Activated T-cell treated with anti-CD3 and anti-CD28 coated beads, Interleukin-2, amount 50 U/mL, for 4 hours (primary cell): ENCODE measurements around the gene STUM. TPM values are rescaled to one million over a fixed set of nuclear protein-coding genes. Genes with fewer than 3 reads are reported as not detected.
"Not testable (repeated sequence)": the region's sequence is repeated elsewhere in the genome, so short reads cannot be mapped to it uniquely, and the experiment has no call there.

Source experiments
- ATAC-seq, 2 donors: fragments of 200-7000 bp; cut with Tn5 transposase; one replicate each; pipeline ENCODE4 v1.10.0; 2021
- DNase-seq: peaks from one replicate; pipeline ENCODE4 v3.0.0-alpha.2; 2020
- H3K27me3 Mint-ChIP-seq: one replicate; pipeline ENCODE4 v1.8.0; 2021; ENCODE audit warnings: low read depth, mixed read lengths
- H3K36me3 Mint-ChIP-seq: one replicate; pipeline ENCODE4 v1.8.0; 2022; ENCODE audit warnings: mixed read lengths; ENCODE audit not compliant: insufficient read depth
- H3K4me1 Mint-ChIP-seq: one replicate; pipeline ENCODE4 v1.8.0; 2021; ENCODE audit warnings: low read depth, mixed read lengths
- H3K4me3 Mint-ChIP-seq: one replicate; pipeline ENCODE4 v1.8.0; 2021; ENCODE audit warnings: mild to moderate bottlenecking, moderate library complexity, mixed read lengths
- H3K9me3 Mint-ChIP-seq: one replicate; pipeline ENCODE4 v1.8.0; 2021; ENCODE audit warnings: mixed read lengths
- total RNA-seq, 3 donors: library from RNA; stranded (reverse); gene quantifications; one replicate each; pipeline ENCODE4 v1.2.1, GENCODE V29; 2021

Gene STUM
- total RNA-seq, 3 donors from 2014 or later, result not detected

DNA sequence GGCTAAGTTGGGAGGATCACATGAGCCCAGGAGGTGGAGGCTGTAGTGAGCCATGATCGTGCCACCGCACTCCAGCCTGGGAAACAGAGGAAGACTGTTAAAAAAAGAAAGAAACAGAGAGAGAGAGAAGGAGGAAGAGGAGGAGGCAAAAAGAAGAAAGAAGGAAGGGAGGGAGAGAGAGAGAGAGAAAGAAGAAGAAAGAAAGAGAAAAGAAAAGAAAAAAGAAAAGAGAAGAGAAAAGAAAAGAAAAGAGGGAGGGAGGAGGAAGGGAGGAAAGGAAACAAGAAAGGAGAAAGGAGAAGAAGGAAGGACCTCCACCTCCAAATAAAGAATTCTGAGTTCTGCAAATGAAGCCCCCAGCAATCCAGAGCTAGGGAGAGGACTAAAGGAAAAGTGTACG, 82.0 kb downstream of the STUM start:
- peaks cover 11% of the 10 kb centered on the region for H3K36me3 Mint-ChIP-seq
- peaks cover 63% of the 10 kb centered on the region for H3K4me1 Mint-ChIP-seq
- H3K4me3 Mint-ChIP-seq, result no peak overlapping the region
- ATAC-seq (no peak), DNase-seq (no peak)
- H3K27me3 Mint-ChIP-seq, result no peaks in the 10 kb centered on the region
- H3K9me3 Mint-ChIP-seq, result no peaks in the 10 kb centered on the region

DNA sequence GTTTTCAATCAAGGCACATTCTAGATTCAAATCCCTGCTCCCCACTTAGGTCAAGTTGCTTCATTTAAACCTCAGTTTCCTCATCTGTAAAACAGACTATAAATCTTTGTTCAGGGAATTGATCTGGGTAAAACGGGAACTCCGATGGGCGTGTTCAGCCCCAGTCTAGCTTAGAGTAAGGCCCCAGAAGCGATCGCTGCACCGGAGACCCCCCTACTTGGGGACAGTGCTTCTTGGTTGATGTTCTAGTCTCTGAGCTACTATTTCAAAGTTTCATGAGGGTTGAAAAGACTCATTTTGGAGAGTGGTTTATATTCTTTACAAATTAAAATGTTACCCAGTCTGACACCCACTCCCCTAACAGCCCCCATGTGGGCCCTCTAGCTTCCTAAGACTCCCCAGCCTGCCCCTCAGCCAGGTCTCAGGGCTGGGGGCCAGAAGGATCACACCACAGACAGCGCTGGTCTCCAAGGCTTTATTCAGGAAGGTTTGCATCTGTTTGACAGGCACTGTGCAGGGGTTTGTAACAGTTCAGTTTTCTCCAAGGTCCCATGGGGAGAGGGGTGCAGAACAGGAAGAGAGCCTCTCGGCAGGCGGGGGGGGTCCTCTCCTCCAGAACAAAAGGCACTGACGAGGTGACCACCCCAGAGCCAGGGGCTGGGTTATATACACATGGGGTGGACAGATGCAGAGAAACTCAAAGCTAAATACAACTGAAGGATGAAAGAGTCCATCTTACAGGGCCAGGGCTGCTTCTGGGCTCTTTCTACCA, 82.9 kb downstream of the STUM start:
- DNase-seq (no peak), ATAC-seq (no peak)
- Mint-ChIP-seq H3K27me3 (no peaks in the 10 kb centered on the region), H3K9me3 (no peaks in the 10 kb centered on the region), H3K4me1 (peaks cover 65% of the 10 kb centered on the region), H3K4me3 (no peak overlapping the region), H3K36me3 (peaks cover 10% of the 10 kb centered on the region)

DNA sequence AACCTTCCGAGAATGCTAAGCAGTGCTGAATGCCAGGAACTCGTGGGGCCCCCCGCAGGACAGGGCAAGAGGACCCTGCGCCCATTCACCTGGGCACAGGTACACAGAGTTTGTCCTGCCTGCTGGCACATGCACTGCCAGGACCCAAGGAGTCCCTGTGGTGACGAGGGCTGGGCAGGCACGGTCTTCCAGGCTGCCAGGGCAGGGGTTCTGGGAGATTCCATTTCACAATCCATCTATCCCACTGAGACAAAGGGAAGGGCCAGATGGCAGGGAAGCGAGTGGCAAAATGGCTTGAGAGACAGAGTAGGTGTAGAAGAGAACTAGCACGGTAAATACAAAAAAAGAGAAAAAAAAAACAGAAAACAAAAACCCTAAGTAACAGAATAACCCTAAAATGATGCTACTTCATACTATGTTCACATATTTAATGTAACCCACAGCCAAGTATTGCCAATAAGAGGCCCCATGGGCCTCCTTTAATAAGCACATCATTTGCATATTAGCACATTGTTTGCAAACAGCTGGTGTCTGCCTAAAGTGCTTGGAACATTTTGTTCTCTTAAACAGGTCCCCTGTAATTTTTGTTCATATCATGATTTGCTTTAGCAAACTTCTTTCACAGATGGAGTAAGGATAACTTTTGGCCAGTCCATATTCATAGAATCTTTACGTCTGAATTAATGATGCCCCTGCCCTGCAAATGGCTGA, 83.8 kb downstream of the STUM start:
- ATAC-seq, result no peak
- H3K36me3 Mint-ChIP-seq, result peaks cover 16% of the 10 kb centered on the region
- peaks cover 65% of the 10 kb centered on the region for H3K4me1 Mint-ChIP-seq
- H3K4me3 Mint-ChIP-seq, result no peak overlapping the region
- no peaks in the 10 kb centered on the region for H3K27me3 Mint-ChIP-seq
- no peaks in the 10 kb centered on the region for H3K9me3 Mint-ChIP-seq
- DNase-seq, result no peak

DNA sequence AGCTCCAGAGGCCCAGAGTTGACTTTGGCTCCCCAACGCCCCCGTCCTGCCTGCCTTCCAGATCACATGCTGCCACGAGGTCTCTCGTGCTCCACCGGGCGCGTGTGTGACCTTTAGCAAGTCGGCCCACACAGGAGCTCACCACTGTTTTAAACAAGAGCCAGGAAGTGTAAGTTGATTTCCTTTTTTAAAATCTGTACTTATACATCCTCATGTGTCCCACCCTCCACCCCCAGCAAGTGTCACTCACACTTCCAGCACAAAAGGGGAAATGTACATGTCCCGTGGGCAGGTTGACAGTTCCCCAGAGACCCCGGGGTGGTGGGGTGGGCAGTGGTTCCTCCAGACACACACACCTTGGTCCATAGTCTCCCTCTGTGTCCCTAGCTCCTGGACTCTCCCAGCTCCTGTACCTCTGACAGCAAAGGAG, 84.4 kb downstream of the STUM start:
- peaks cover 59% of the 10 kb centered on the region for H3K4me1 Mint-ChIP-seq
- peak; percentile 54 for DNase-seq
- no peak for ATAC-seq
- no peaks in the 10 kb centered on the region for H3K9me3 Mint-ChIP-seq
- no peak overlapping the region for H3K4me3 Mint-ChIP-seq
- peaks cover 20% of the 10 kb centered on the region for H3K36me3 Mint-ChIP-seq
- no peaks in the 10 kb centered on the region for H3K27me3 Mint-ChIP-seq

- no peak for DNase-seq
These were observed 85.1 kb downstream of the STUM start for GRCh38 chr1:226633541-226634165.

GRCh38 chr1:226634166-226634588, 85.6 kb downstream of the STUM start:
- H3K36me3 Mint-ChIP-seq, result peaks cover 24% of the 10 kb centered on the region
- no peaks in the 10 kb centered on the region for H3K27me3 Mint-ChIP-seq
- peaks cover 54% of the 10 kb centered on the region for H3K4me1 Mint-ChIP-seq
- ATAC-seq, result peak; percentile 75 to 84
- DNase-seq, result peak; percentile 84
- no peaks in the 10 kb centered on the region for H3K9me3 Mint-ChIP-seq
- H3K4me3 Mint-ChIP-seq, result no peak overlapping the region

More at GRCh38 chr1:226633541-226634165, 85.1 kb downstream of the STUM start:
- Mint-ChIP-seq H3K4me1 (peaks cover 54% of the 10 kb centered on the region), H3K4me3 (no peak overlapping the region), H3K27me3 (no peaks in the 10 kb centered on the region), H3K9me3 (no peaks in the 10 kb centered on the region), H3K36me3 (peaks cover 22% of the 10 kb centered on the region)
- no peak for ATAC-seq

GRCh38 chr1:226634611-226635246, 86.2 kb downstream of the STUM start:
- peaks cover 28% of the 10 kb centered on the region for H3K36me3 Mint-ChIP-seq
- no peaks in the 10 kb centered on the region for H3K9me3 Mint-ChIP-seq
- DNase-seq (no peak), ATAC-seq (no peak)
- H3K4me1 Mint-ChIP-seq, result peaks cover 54% of the 10 kb centered on the region
- no peaks in the 10 kb centered on the region for H3K27me3 Mint-ChIP-seq
- H3K4me3 Mint-ChIP-seq, result peak overlapping the region; percentile 50

- Mint-ChIP-seq H3K27me3 (no peaks in the 10 kb centered on the region), H3K4me3 (peak overlapping the region; percentile 50), H3K36me3 (peaks cover 28% of the 10 kb centered on the region), H3K4me1 (peaks cover 56% of the 10 kb centered on the region), H3K9me3 (no peaks in the 10 kb centered on the region)
- peak; percentile 41 to 57 for ATAC-seq
- peak; percentile 43 for DNase-seq
These were observed 86.9 kb downstream of the STUM start for GRCh38 chr1:226635456-226635941.

- DNase-seq, result no peak
- ATAC-seq, result no peak
- Mint-ChIP-seq H3K27me3 (no peaks in the 10 kb centered on the region), H3K4me1 (peaks cover 57% of the 10 kb centered on the region), H3K4me3 (no peak overlapping the region), H3K9me3 (no peaks in the 10 kb centered on the region), H3K36me3 (peaks cover 29% of the 10 kb centered on the region)
These were observed 88.2 kb downstream of the STUM start for GRCh38 chr1:226636847-226637096.

- peaks cover 55% of the 10 kb centered on the region for H3K4me1 Mint-ChIP-seq
- H3K4me3 Mint-ChIP-seq, result no peak overlapping the region
- no peaks in the 10 kb centered on the region for H3K27me3 Mint-ChIP-seq
- peaks cover 27% of the 10 kb centered on the region for H3K36me3 Mint-ChIP-seq
- DNase-seq (no peak), ATAC-seq (no peak)
- no peaks in the 10 kb centered on the region for H3K9me3 Mint-ChIP-seq
These were observed 88.8 kb downstream of the STUM start for GRCh38 chr1:226637147-226637935.

DNA sequence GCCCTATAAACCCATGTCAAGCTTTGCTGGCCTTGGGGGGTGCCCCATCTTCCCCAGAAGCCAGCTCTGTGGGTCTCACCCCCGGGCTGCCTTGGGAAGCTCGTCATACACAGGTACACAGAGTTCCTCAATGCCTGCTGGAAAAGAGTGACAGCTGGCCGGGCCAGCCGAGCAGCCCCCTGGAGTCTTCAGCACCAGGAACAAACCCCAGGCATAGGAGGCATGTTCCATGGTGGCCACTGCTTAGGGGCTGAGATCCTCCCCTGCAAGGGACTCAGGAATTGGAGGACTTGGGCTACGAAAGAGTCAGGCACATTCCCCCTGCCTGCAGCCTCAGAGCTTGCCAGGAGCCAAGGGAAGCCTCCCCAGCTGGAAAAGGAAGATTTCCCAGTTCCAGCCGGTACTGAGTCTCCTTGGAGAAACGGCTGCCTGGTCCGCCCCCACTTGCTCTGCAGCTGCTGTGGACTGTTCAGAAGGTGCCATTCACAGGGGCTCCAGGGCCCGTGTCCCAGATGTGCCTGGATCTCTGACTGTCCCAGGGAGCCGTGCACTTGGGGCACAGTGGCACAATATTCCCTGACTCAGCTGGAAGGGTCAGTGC, 89.5 kb downstream of the STUM start:
- H3K4me1 Mint-ChIP-seq, result peaks cover 53% of the 10 kb centered on the region
- H3K9me3 Mint-ChIP-seq, result no peaks in the 10 kb centered on the region
- H3K36me3 Mint-ChIP-seq, result peaks cover 26% of the 10 kb centered on the region
- no peaks in the 10 kb centered on the region for H3K27me3 Mint-ChIP-seq
- no peak for ATAC-seq
- DNase-seq, result no peak
- H3K4me3 Mint-ChIP-seq, result no peak overlapping the region

DNA sequence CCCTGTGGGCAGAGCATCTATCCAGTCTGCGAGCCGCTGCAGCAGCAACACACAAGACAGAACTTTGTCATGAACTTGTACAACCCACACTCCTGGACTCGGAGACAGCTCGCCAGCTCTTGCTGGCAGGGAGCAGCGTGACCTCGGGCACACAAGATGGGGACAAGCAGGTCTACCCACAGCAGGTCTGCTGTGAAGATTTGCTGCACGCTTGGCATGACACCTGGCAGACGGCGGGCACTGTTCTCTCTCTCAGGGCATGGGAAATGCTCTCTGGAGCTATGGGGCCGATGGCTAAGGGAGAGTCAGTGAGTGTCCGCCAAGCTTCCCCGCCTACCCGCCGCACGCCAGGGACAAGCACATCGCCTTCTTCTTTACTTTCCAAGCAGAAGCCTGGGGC, 90.0 kb downstream of the STUM start:
- Mint-ChIP-seq H3K36me3 (peaks cover 26% of the 10 kb centered on the region), H3K4me3 (no peak overlapping the region), H3K4me1 (peaks cover 53% of the 10 kb centered on the region), H3K9me3 (no peaks in the 10 kb centered on the region), H3K27me3 (no peaks in the 10 kb centered on the region)
- ATAC-seq (no peak), DNase-seq (no peak)

- not testable (repeated sequence) for DNase-seq, ATAC-seq, H3K9me3 Mint-ChIP-seq, H3K27me3 Mint-ChIP-seq, H3K4me3 Mint-ChIP-seq
- Mint-ChIP-seq H3K36me3 (peaks cover 26% of the 10 kb centered on the region), H3K4me1 (peaks cover 55% of the 10 kb centered on the region)
These were observed 90.6 kb downstream of the STUM start for GRCh38 chr1:226639206-226639605.
